ENCODE data around the gene CCDC92.

Gene CCDC92

GRCh38 chr12:123973552-123974341 lies 1.1 kb upstream of the CCDC92 start:
- DNase-seq = peak; percentile 42

DNA sequence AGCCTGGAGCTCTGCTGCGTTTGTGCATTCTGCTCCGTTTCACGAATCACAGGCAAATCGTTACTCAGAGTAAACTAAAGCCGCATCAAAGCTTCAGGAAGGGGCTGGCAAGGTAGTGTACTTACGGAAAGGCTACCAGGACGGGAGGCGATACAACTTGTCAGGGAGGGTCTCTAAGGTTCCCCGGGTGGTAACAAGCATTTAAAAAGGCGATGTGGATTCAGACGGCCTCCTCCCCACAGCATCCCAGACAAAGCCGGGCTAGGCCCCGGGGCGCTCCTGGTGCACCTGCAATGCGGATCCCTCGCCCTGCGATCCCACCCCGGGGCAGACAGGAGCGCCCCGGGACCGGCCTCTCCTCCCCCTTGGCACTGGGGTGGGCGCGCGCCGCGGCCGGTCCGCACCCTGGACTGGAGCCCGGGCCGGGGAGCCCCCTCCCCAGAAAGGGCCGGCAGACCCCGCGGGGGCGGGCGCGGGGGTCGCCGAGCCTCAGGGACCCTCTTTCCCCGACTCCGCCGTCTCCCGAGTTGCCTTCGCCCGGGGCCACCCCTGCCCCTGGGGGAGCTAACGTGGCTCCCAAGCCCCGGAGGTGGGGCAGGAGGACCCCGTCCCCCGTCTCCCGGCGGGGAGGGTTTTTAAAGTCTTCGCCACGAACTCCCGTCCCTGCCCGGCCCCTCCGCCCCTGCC lies 718 bp downstream of the CCDC92 start:
- peak; percentile 12 for DNase-seq

- no peak for DNase-seq
These were observed 1.2 kb downstream of the CCDC92 start for GRCh38 chr12:123971449-123971769.

GRCh38 chr12:123967121-123967586 lies 5.5 kb downstream of the CCDC92 start:
- no peak for DNase-seq

DNA sequence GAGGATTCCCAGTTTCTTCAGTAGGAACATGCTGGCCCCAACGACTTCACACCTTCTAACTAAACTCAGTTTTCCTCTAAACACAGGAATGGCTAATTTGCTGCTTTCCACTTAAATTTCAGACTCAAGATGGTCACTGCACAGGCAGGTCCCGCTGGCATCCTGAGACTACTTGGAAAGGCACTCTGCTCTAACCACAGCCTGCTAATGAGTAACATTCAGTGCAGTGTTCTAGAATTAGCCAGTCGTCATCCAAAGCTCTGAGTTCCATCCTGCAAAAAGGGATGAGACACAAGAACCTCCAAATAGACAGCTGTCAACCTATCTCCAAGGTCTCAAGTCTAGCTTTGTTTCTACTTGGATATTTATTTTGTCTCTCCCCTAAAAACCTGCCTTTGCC lies 6.0 kb downstream of the CCDC92 start:
- no peak for DNase-seq

GRCh38 chr12:123965382-123965781 lies 7.2 kb downstream of the CCDC92 start:
- DNase-seq = no peak

DNA sequence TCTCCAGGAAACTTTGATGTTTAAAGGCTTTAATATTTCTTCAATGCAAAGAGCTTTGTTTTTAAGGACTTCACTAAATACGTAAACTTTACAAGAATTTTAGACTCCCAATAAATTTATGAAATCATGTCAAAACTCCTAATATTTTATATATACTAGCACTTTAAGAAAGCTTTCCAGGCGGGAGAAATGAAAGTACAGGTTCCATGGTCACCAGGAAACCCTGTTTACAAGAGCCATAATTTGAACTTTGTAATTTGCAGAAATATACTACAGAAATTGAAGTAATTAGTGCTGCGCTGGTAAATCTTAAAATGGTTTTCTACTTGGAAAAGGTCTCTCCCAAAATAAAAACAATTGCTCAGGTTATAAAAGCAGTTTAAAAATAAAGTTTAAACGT lies 8.8 kb downstream of the CCDC92 start:
- DNase-seq = no peak

GRCh38 chr12:123962513-123962912 lies 10.1 kb downstream of the CCDC92 start:
- DNase-seq = no peak

DNA sequence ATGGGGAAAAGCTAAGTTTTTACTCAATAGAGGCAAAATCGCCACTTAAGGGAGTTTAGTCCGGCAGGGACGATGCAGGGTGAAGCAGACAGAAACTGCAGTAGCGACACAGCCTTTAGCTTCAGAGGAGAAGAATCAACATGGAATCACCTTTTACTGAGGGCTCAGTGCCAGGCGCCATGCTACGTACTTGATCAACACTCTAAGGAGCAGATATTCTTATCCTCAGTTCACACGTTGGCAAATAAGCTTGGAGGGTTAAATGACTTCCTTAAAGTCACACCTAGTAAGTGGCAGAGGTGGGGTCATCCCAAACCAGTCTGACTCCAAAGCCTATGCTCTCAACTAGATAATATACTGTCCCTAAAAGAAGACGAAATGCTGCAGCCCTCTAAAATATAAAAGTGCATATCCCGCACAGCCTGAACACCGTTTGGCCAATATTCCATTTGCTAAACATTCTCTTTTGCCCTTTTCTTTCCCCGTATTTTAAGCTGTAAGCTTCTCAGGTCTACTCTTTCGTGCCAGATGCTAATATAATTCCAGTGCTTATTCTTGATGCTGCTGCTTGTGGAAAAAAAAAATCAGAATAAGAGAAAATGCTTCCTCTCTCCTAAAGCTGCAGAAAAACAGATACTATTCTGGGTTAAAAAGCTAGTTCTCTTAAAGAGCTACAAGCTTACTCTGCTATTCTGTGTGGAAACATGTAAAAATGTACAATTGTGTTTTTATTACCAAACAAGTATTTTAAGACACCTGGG lies 10.9 kb downstream of the CCDC92 start:
- DNase-seq = no peak

DNA sequence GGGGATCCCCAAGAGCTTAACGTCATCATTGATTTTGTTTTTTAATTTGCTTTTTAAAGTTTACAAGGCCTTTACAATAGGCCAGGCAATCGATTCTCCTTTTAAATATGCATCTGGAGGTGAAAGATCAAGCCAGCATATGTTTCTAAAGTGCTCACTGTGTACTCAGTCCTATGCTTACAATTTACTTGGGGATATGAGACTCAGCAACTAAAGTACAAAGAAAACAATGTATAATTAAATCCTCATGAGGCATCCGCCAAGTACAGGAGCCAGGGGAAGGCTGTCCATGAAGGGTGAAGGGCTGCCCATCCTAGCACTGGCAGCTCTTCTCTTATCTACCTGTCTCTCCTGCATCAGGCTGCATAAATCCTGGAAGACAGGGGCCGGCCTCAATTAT lies 11.8 kb downstream of the CCDC92 start:
- DNase-seq = no peak

- no peak for DNase-seq
These were observed 12.4 kb downstream of the CCDC92 start for GRCh38 chr12:123960029-123960735.

DNA sequence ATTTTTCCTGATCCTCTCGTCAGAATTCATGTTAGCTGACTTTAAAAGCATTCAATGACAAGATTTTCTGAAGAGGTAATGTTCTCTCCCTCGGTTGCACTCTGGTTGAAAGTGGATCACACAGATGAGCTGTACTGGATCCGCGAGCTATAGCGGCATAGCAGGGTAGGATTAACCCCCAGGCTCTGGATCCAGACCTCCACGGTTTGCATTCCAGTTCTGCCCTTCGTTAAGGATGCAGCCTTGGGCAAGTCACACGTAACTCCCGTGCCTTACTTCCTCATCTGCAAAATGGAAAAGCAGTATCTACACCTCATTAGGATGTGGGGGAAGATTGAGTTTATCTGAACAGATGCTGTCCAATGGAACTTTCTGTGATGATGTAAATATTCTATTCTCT lies 13.8 kb downstream of the CCDC92 start:
- no peak for DNase-seq

- DNase-seq = no peak
These were observed 14.2 kb downstream of the CCDC92 start for GRCh38 chr12:123958462-123958861.

DNA sequence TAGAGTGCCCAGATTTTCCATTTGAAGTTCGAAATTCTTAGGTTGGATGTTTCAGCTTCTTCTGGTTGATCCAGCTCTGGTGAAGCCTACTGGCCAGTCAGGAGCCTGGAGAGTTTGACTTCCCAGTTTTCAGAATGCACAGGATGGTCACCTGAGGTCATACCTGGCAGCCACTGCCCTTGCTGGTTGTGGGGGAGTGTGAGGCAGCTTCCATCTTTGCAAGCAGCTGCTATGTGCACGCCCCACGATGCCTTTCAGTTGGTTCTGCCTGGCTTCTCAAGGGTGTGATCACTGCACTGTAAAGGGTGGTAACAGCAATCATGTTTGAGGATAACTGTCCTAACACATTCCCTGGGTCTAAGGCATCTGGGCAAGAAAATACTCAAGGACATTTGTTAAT lies 15.4 kb downstream of the CCDC92 start:
- DNase-seq = no peak

GRCh38 chr12:123956249-123956648 lies 16.4 kb downstream of the CCDC92 start:
- no peak for DNase-seq

GRCh38 chr12:123954647-123955350 lies 17.8 kb downstream of the CCDC92 start:
- DNase-seq = no peak

DNA sequence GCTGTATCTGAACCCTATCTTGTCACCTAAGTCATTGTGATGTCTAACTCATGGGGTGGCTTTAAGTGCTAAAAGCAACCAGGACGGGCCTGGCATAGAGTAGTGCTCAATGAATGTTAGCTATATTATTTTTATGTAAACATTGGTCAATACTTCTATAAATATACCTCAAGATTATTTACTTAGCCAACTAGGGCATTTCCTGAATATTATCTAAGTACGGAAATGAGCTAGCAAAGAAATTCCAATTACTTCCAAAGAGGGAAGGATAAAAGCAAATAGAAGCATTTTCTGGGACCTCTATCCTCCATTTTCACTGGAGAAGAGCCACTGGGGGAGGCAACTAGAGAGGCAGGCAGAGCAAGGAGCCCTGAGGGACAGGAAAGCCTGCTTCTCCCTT lies 20.6 kb downstream of the CCDC92 start:
- DNase-seq = no peak

- DNase-seq = no peak
These were observed 21.2 kb downstream of the CCDC92 start for GRCh38 chr12:123951467-123951866.

DNA sequence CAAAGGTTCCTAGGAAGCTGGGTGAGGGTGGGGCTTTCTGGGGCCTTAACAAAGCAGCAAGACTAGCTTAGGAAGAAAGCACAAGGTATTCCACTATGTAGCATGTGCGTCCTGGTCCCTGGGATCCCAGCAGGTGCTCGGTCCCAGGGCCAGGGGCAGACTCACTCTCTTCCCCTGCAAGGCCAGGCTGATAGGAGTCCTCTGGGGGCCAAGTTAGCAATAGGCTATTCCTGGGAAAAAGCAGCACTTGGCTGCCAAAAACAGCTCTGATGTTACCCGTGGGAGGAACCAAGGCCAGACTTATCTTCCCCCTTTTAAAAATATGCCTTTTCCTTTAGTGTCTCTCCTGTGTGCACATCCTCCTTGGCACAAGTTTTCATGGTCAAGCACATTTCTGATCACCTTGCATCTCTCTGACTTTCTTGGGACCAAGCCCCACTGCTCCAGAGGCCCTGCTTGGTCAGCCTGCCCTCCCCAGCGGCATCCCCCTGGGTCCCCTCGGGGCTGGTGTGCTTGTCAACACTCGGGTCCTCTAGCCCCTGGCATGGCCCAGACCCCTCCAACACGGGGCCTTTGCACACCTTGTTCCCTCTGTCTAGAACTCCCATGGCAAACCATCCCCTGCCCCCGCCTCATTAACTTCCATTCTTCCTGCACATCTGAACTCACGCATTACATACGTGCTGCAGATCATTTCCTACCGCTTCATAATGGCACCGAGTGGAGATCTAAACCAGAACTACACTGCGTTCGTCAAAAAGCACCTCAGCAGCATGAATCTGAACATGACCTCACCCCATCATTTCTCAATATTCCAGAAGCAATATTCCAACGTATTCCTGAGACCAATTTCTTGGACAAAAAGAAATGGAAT lies 21.9 kb downstream of the CCDC92 start:
- no peak for DNase-seq

GRCh38 chr12:123949770-123950165 lies 22.9 kb downstream of the CCDC92 start:
- no peak for DNase-seq

Data from COR-L47 (cell line).